Neural cell (in vitro differentiated cells): ENCODE results near the gene LRP1. TPM values are rescaled to one million over a fixed set of nuclear protein-coding genes. Genes with fewer than 3 reads are reported as not detected.

Experiments used
- H2AFZ ChIP-seq: fragments of 200-600, 300-800 bp; sonication (generic), shearing (Covaris generic); 2 replicates; pipeline ENCODE4 v1.6.0; 2014; ENCODE audit warnings: low read depth, mild to moderate bottlenecking, antibody characterized with exemption, low read length, moderate library complexity
- H3F3A ChIP-seq: fragments of 200-600 bp; shearing (Covaris generic); 2 replicates; pipeline ENCODE4 v1.6.1; 2016; ENCODE audit warnings: mild to moderate bottlenecking, moderate library complexity, mixed read lengths, antibody characterized with exemption, low read length; ENCODE audit not compliant: insufficient read depth, poor library complexity, severe bottlenecking
- H3K27ac ChIP-seq: fragments of 200-600, 300-800 bp; sonication (generic), shearing (Covaris generic); 2 replicates; pipeline ENCODE4 v1.5.1; 2014; ENCODE audit warnings: mild to moderate bottlenecking, low read length, moderate library complexity
- H3K27me3 ChIP-seq: fragments of 300-800, 200-600 bp; sonication (generic), shearing (Covaris generic); 2 replicates; pipeline ENCODE4 v1.6.0; 2014; ENCODE audit warnings: mild to moderate bottlenecking, low read depth, low read length, moderate library complexity; ENCODE audit not compliant: insufficient read depth
- H3K36me3 ChIP-seq: fragments of 300-800, 200-600 bp; sonication (generic), shearing (Covaris generic); 2 replicates; pipeline ENCODE4 v1.5.1; 2014; ENCODE audit warnings: mild to moderate bottlenecking, antibody characterized with exemption, low read length, moderate library complexity; ENCODE audit not compliant: insufficient read depth
- H3K4me2 ChIP-seq: fragments of 300-800, 200-600 bp; sonication (generic), shearing (Covaris generic); 2 replicates; pipeline ENCODE4 v1.6.0; 2014; ENCODE audit warnings: mild to moderate bottlenecking, low read length
- H3K4me3 ChIP-seq: fragments of 300-800, 200-600 bp; sonication (generic), shearing (Covaris generic); 2 replicates; pipeline ENCODE4 v1.5.1; 2014; ENCODE audit warnings: mild to moderate bottlenecking, low read length, moderate library complexity
- H3K79me2 ChIP-seq: fragments of 200-600 bp; shearing (Covaris generic); replicated peaks from 2 replicates; pipeline ENCODE4 v1.6.0; 2014; ENCODE audit warnings: mild to moderate bottlenecking, low read length, moderate library complexity; ENCODE audit not compliant: insufficient read depth
- H3K9ac ChIP-seq: fragments of 300-800, 200-600 bp; sonication (generic), shearing (Covaris generic); 2 replicates; pipeline ENCODE4 v1.6.1; 2016; ENCODE audit warnings: mild to moderate bottlenecking, low read length, mixed read lengths
- H3K9me2 ChIP-seq: fragments of 200-600 bp; shearing (Covaris generic); 2 replicates; pipeline ENCODE4 v1.6.1; 2016; ENCODE audit warnings: mild to moderate bottlenecking, low read length, mixed read lengths; ENCODE audit not compliant: insufficient read depth
- H3K9me3 ChIP-seq: fragments of 200-600, 300-800 bp; sonication (generic), shearing (Covaris generic); 2 replicates; pipeline ENCODE4 v1.6.1; 2016; ENCODE audit warnings: mild to moderate bottlenecking, mixed run types, low read length, moderate library complexity, mixed read lengths
- H4K20me1 ChIP-seq: fragments of 200-600 bp; shearing (Covaris generic); 2 replicates; pipeline ENCODE4 v1.6.1; 2016; ENCODE audit warnings: mild to moderate bottlenecking, mixed run types; ENCODE audit not compliant: insufficient read depth
- EP300 ChIP-seq: fragments of 450-650 bp; conservative IDR thresholded peaks from 2 replicates; pipeline ENCODE4 v1.6.1; 2014; ENCODE audit warnings: antibody characterized with exemption, mild to moderate bottlenecking, moderate library complexity; ENCODE audit not compliant: poor library complexity, severe bottlenecking
- EZH2 ChIP-seq: fragments of 200-600, 300-800 bp; shearing (Covaris generic), sonication (generic); IDR thresholded peaks from 2 replicates; pipeline ENCODE4 v1.6.1; 2014; ENCODE audit warnings: antibody characterized with exemption, low read length, borderline replicate concordance, mild to moderate bottlenecking; ENCODE audit not compliant: insufficient read depth, poor library complexity, severe bottlenecking
- MXI1 ChIP-seq: fragments of 450-650 bp; conservative IDR thresholded peaks from 2 replicates; pipeline ENCODE4 v1.6.1; 2014; ENCODE audit warnings: antibody characterized with exemption, mild to moderate bottlenecking; ENCODE audit not compliant: poor library complexity, severe bottlenecking
- POLR2AphosphoS5 ChIP-seq: IDR thresholded peaks from 2 replicates; pipeline ENCODE4 v1.6.1; 2012
- SMC3 ChIP-seq: fragments of 450-650 bp; conservative IDR thresholded peaks from 2 replicates; pipeline ENCODE4 v1.6.1; 2014; ENCODE audit warnings: antibody characterized with exemption, mild to moderate bottlenecking, moderate library complexity; ENCODE audit not compliant: poor library complexity
- TAF1 ChIP-seq: IDR thresholded peaks from 2 replicates; pipeline ENCODE4 v1.6.1; 2012; ENCODE audit warnings: low read depth
- polyA plus RNA-seq: library from polyadenylated mRNA; depleted of rRNA; stranded (reverse); fragments of >200 nt; gene quantifications from 2 replicates; pipeline ENCODE4 v1.2.3, GENCODE V29; 2014
- TF ChIP-seq, protein P1 (sequence below): fragments of 450-650 bp; IDR thresholded peaks from 2 replicates; pipeline ENCODE4 v1.5.1; 2014; ENCODE audit warnings: antibody characterized with exemption, mild to moderate bottlenecking, moderate library complexity; ENCODE audit not compliant: poor library complexity, severe bottlenecking
- TF ChIP-seq, protein P2 (sequence below): IDR thresholded peaks from 2 replicates; pipeline ENCODE4 v1.6.1; 2012; ENCODE audit warnings: borderline replicate concordance

LRP1 gene
- polyA plus RNA-seq, 1 donor from 2014 or later = 18.2 TPM

DNA sequence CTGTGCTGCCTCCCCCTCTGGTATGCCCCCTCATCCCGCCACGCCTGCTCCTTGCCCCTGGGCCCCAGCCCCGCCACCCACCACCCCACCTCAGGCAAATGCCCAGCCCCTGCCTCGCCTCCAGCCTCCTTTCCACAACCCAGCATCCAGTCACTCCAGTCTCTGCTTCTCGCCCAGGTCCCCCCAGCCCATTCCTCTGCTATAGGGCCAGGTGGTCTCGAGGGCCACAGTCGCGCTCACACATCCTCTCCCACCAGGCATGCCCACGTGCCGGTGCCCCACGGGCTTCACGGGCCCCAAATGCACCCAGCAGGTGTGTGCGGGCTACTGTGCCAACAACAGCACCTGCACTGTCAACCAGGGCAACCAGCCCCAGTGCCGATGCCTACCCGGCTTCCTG lies 82.2 kb downstream of the LRP1 start (continued):
- TF ChIP-seq, protein P1, sequence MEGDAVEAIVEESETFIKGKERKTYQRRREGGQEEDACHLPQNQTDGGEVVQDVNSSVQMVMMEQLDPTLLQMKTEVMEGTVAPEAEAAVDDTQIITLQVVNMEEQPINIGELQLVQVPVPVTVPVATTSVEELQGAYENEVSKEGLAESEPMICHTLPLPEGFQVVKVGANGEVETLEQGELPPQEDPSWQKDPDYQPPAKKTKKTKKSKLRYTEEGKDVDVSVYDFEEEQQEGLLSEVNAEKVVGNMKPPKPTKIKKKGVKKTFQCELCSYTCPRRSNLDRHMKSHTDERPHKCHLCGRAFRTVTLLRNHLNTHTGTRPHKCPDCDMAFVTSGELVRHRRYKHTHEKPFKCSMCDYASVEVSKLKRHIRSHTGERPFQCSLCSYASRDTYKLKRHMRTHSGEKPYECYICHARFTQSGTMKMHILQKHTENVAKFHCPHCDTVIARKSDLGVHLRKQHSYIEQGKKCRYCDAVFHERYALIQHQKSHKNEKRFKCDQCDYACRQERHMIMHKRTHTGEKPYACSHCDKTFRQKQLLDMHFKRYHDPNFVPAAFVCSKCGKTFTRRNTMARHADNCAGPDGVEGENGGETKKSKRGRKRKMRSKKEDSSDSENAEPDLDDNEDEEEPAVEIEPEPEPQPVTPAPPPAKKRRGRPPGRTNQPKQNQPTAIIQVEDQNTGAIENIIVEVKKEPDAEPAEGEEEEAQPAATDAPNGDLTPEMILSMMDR = no peak
- TF ChIP-seq TAF1 = no peak

DNA sequence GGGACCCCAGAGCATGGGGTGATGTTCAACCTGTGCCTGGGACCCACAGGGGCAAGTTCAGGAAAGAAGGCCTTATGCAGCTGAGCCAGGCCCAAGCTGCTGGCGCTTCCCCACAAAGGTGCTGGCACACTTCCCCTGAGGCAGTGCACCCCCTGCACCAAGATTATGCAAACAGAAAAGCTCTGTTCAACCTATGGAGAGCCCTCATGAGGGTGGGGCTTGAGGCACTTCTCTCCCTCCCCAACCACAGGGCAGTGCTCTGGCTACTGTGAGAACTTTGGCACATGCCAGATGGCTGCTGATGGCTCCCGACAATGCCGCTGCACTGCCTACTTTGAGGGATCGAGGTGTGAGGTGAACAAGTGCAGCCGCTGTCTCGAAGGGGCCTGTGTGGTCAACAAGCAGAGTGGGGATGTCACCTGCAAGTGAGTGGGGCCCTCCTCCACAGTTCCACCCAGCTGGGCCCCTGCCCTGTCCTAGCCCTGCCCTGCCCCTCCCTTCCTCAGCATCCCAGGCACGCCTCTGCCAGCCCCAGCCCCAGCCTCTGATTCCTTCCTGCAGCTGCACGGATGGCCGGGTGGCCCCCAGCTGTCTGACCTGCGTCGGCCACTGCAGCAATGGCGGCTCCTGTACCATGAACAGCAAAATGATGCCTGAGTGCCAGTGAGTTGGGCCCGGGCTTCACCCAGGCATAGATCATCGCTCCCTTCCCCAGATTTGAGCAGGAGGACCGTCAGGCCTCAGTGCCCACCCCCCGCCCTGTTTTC lies 82.8 kb downstream of the LRP1 start:
- no peaks in the 10 kb centered on the region for H3K9me3 ChIP-seq
- no peak overlapping the region for H3K27ac ChIP-seq
- TF ChIP-seq SMC3 (no peak), TAF1 (no peak), EZH2 (no peak), MXI1 (no peak), POLR2AphosphoS5 (no peak), EP300 (no peak)
- TF ChIP-seq, protein P1 = no peak
- TF ChIP-seq, protein P2, sequence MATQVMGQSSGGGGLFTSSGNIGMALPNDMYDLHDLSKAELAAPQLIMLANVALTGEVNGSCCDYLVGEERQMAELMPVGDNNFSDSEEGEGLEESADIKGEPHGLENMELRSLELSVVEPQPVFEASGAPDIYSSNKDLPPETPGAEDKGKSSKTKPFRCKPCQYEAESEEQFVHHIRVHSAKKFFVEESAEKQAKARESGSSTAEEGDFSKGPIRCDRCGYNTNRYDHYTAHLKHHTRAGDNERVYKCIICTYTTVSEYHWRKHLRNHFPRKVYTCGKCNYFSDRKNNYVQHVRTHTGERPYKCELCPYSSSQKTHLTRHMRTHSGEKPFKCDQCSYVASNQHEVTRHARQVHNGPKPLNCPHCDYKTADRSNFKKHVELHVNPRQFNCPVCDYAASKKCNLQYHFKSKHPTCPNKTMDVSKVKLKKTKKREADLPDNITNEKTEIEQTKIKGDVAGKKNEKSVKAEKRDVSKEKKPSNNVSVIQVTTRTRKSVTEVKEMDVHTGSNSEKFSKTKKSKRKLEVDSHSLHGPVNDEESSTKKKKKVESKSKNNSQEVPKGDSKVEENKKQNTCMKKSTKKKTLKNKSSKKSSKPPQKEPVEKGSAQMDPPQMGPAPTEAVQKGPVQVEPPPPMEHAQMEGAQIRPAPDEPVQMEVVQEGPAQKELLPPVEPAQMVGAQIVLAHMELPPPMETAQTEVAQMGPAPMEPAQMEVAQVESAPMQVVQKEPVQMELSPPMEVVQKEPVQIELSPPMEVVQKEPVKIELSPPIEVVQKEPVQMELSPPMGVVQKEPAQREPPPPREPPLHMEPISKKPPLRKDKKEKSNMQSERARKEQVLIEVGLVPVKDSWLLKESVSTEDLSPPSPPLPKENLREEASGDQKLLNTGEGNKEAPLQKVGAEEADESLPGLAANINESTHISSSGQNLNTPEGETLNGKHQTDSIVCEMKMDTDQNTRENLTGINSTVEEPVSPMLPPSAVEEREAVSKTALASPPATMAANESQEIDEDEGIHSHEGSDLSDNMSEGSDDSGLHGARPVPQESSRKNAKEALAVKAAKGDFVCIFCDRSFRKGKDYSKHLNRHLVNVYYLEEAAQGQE = no peak

More for the DNA sequence above, 82.8 kb downstream of the LRP1 start:
- Histone ChIP-seq H3K9ac (no peak overlapping the region), H4K20me1 (no peaks in the 10 kb centered on the region), H3K4me3 (no peak overlapping the region), H3K9me2 (no peaks in the 10 kb centered on the region), H3K4me2 (no peak overlapping the region), H3F3A (no peaks in the 10 kb centered on the region), H3K79me2 (no peaks in the 10 kb centered on the region), H2AFZ (no peak overlapping the region), H3K36me3 (peaks cover 6% of the 10 kb centered on the region), H3K27me3 (peaks cover 22% of the 10 kb centered on the region)
